ENCODE measurements around the gene BRD9. TPM values are rescaled to one million over a fixed set of nuclear protein-coding genes. Genes with fewer than 3 reads are reported as not detected.
"Not testable (repeated sequence)": the region's sequence is repeated elsewhere in the genome, so short reads cannot be mapped to it uniquely, and the experiment has no call there.

BRD9 gene
- total RNA-seq, 4 donors from 2014 or later, result 35.8 to 55.3 (median 49.0) TPM

DNA sequence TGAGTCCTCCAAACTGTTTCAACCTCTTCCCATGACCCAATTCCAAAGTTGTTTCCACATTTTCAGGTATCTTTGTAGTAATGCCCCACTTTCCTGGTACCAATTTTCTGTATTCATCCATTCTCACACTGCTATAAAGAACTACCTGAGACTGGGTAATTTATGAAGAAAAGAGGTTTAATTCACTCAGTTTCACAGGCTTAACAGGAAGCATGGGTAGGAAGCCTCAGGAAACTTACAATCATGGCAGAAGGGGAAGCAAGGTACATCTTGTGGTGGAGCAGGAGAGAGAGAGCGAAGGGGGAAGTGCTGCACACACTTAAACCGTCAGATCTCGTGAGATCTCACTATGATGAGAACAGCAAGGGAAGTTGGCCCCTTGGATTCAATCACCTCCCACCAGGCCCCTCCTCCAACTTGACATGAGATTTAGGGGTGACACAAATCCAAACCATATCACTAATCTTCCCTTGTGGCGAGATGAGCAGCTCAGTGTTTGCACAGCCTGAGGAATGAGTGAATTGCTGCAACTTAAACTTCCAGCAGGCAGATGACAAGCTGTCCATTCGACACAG, 43.0 kb upstream of the BRD9 start:
- DNase-seq (ENCODE audit: low spot score in 2 of 2), result no peak
- Histone ChIP-seq H3K4me3 (no peak overlapping the region), H3K27ac (no peak overlapping the region), H3K27me3 (no peaks in the 10 kb centered on the region), H3K9me3 (no peaks in the 10 kb centered on the region), H3K4me1 (peaks cover 0 to 19% (median 12%) of the 10 kb centered on the region in 4 donors), H3K36me3 (no peaks in the 10 kb centered on the region)
- no peak for TF ChIP-seq POLR2A (IDR thresholded peaks at IDR 0.05)
- TF ChIP-seq, protein P1, sequence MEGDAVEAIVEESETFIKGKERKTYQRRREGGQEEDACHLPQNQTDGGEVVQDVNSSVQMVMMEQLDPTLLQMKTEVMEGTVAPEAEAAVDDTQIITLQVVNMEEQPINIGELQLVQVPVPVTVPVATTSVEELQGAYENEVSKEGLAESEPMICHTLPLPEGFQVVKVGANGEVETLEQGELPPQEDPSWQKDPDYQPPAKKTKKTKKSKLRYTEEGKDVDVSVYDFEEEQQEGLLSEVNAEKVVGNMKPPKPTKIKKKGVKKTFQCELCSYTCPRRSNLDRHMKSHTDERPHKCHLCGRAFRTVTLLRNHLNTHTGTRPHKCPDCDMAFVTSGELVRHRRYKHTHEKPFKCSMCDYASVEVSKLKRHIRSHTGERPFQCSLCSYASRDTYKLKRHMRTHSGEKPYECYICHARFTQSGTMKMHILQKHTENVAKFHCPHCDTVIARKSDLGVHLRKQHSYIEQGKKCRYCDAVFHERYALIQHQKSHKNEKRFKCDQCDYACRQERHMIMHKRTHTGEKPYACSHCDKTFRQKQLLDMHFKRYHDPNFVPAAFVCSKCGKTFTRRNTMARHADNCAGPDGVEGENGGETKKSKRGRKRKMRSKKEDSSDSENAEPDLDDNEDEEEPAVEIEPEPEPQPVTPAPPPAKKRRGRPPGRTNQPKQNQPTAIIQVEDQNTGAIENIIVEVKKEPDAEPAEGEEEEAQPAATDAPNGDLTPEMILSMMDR (IDR thresholded peaks at IDR 0.05), result no peak
- TF ChIP-seq EP300 (IDR thresholded peaks at IDR 0.05), result no peak
- WGBS, 2 donors, result 80 to 83% methylated on average over 5 of the region's 5 CpGs

DNA sequence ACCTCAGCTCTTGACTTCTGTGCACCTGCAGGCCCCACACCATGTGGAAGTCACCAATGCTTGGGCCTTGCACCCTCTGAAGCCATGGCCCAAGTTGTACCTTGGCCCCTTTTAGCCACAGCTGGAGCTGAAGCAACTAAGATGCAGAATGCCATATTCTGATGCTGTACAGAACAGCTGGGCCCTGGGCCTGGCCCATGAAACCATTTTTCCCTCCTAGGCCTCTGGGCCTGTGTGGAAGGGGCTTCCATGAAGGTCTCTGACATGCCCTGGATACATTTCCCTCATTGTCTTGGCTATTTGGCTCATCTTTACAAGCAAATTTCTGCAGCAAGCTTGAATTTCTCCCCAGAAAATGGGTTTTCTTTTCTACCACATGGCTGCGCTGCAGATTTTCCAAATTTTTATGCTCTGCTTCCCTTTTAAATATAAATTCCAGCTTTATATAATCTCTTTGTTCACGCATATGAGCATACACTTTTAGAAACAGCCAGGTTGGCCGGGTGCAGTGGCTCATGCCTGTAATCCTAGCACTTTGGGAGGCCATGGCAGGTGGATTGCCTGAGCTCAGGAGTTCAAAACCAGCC, 41.9 kb upstream of the BRD9 start:
- not testable (repeated sequence) for H3K4me3 ChIP-seq; DNase-seq (ENCODE audit: low spot score in 2 of 2)
- 94% methylated on average over 3 of the region's 3 CpGs for WGBS, 2 donors

DNA sequence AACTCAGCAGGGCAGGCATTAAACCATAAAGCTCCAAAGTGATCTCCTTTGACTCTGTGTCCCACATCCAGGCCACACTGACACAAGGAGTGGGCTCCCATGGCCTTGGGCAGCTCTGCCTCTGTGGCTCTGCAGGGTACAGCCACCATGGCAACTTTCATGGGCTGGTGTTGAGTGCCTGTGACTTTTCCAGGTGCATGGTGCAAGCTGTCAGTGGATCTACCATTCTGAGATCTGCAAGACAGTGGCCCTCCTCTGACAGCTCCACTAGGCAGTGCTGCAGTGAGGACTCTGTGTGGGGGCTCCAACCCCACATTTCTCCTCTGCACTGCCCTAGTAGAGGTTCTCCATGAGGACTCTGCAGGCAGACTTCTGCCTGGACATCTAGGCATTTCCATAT, 41.4 kb upstream of the BRD9 start:
- peaks cover 0 to 19% (median 12%) of the 10 kb centered on the region in 4 donors for H3K4me1 ChIP-seq
- not testable (repeated sequence) for H3K9me3 ChIP-seq; H3K4me3 ChIP-seq; H3K27me3 ChIP-seq; H3K27ac ChIP-seq; DNase-seq (ENCODE audit: low spot score in 2 of 2); H3K36me3 ChIP-seq

More for the DNA sequence above, 41.9 kb upstream of the BRD9 start:
- peaks cover 0 to 19% (median 12%) of the 10 kb centered on the region in 4 donors for H3K4me1 ChIP-seq
- not testable (repeated sequence) for H3K36me3 ChIP-seq, H3K9me3 ChIP-seq, H3K27me3 ChIP-seq, H3K27ac ChIP-seq

DNA sequence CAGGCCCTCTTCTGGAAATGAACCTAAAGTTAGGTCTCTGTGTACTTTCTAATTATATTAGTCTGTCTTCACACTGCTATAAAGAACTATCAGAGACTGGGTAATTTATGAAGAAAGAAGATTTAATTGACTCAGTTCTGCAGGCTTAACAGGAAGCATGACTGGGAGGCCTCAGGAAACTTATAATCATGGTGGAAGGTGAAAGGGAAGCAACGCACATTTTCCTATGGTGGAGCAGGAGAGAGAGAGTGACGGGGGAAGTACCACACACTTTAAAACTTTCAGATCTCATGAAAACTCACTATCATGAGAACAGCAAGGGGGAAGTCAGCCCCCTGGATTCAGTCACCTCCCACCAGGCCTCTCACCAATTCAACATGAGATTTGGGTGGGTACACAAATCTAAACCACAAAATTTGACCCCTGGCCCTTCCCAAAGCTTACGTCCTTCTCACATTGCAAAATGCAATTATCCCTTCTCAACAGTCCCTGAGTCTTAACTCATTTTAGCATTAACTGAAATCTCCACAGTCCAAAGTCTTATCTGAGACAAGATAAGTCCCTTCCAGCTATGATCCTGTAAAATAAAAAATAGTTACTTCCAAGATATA, 40.8 kb upstream of the BRD9 start:
- Histone ChIP-seq H3K4me3 (no peak overlapping the region), H3K27ac (peak overlapping the region in 2 of 4 donors; percentile 10 to 28), H3K27me3 (no peaks in the 10 kb centered on the region), H3K4me1 (peaks cover 0 to 19% (median 12%) of the 10 kb centered on the region in 4 donors), H3K9me3 (no peaks in the 10 kb centered on the region), H3K36me3 (no peaks in the 10 kb centered on the region)
- TF ChIP-seq EP300 (IDR thresholded peaks at IDR 0.05) (no peak), POLR2A (IDR thresholded peaks at IDR 0.05) (no peak)
- TF ChIP-seq, protein P1 (IDR thresholded peaks at IDR 0.05), result no peak
- WGBS, 2 donors, result 73 to 76% methylated on average over 3 of the region's 3 CpGs
- no peak for DNase-seq (ENCODE audit: low spot score in 2 of 2)

DNA sequence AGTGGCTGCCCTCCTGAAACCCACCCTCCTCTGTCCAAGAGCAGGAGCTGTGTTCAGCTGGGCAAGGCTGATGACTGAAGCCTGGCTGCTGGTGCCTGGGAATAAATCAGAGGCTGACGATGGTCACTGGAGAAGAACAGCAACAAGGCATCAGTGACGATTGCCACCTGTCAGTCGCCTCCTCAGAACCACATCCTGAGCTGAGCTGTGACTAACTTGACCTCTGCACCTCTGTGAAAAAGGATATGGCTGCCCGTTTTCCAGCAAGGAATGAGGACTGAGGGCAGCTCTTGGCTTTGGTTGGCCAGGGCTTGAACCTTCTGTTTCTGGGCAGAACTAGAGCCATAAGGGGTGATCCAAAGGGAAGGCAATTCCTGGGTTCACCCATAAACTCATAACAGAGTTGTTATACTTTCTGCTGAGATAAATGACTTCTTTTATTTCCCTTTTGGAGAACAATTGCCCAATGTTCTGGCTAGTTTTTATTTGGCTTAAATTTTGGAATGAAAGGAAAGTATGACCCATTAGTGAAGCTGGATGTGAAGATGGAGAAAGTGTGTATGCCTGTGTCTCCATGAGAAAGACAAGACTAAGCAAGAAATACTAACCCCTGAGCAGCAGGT, 40.1 kb upstream of the BRD9 start:
- H3K9me3 ChIP-seq, result no peaks in the 10 kb centered on the region
- DNase-seq (ENCODE audit: low spot score in 2 of 2), result no peak
- WGBS, 2 donors, result 34 to 44% methylated on average over 4 of the region's 4 CpGs
- peak in 1 of 2 donors; percentile 51 for TF ChIP-seq EP300 (IDR thresholded peaks at IDR 0.05)
- TF ChIP-seq POLR2A (IDR thresholded peaks at IDR 0.05), result no peak
- TF ChIP-seq, protein P1 (IDR thresholded peaks at IDR 0.05), result no peak
- H3K4me1 ChIP-seq, result peaks cover 0 to 19% (median 12%) of the 10 kb centered on the region in 4 donors
- H3K4me3 ChIP-seq, result no peak overlapping the region
- no peaks in the 10 kb centered on the region for H3K27me3 ChIP-seq
- peak overlapping the region in 3 of 4 donors; percentile 31 to 77 (median 59) for H3K27ac ChIP-seq
- no peaks in the 10 kb centered on the region for H3K36me3 ChIP-seq

DNA sequence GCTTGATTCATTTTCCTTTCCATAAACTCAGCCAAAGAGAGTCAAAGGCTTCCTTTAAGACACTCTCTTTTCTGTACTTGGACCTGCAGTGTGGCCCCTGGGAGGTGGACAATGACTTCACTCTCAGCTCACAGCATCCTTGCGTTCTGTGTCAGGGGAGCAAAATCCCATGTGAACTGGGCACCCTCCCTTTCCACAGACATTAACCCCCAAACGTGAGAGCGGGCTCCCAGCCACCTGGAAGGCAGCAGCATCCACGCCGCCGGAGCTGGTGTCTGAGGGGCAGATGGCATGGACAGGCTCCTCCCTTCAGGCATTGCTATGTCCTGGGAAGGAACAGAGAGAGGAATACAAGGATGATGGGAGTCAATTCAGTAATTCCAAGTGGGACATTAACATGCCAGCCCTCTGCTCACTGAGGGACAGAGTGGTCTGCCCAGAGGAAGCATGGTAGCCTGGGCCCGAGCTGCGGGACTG, 39.6 kb upstream of the BRD9 start:
- Histone ChIP-seq H3K9me3 (no peaks in the 10 kb centered on the region), H3K4me1 (peaks cover 0 to 20% (median 12%) of the 10 kb centered on the region in 4 donors), H3K27ac (peak overlapping the region in 3 of 4 donors; percentile 31 to 77 (median 59)), H3K4me3 (no peak overlapping the region), H3K27me3 (peaks cover 0 to 1% of the 10 kb centered on the region in 2 donors), H3K36me3 (no peaks in the 10 kb centered on the region)
- TF ChIP-seq EP300 (IDR thresholded peaks at IDR 0.05) (no peak), POLR2A (IDR thresholded peaks at IDR 0.05) (no peak)
- TF ChIP-seq, protein P1 (IDR thresholded peaks at IDR 0.05), result no peak
- 78 to 80% methylated on average over 8 of the region's 8 CpGs for WGBS, 2 donors
- no peak for DNase-seq (ENCODE audit: low spot score in 2 of 2)

Measured in tibial nerve (tissue), 4 donors.